Neural progenitor cell (in vitro differentiated cells): ENCODE data around the gene IGF2. TPM values are rescaled to one million over a fixed set of nuclear protein-coding genes. Genes with fewer than 3 reads are reported as not detected.

Experiments used
- DNase-seq: peaks from one replicate; pipeline ENCODE4 v3.0.0-alpha.2; 2016; ENCODE audit warnings: low spot score
- H2AFZ ChIP-seq: fragments of 200-600 bp; sonication (generic); replicated peaks from 2 replicates; pipeline ENCODE4 v1.6.1; 2016; ENCODE audit warnings: antibody characterized with exemption
- H3F3A ChIP-seq: fragments of 200-600 bp; sonication (generic); 2 replicates; pipeline ENCODE4 v1.6.1; 2016; ENCODE audit warnings: antibody characterized with exemption, low read depth
- H3K27ac ChIP-seq: fragments of 200-600 bp; sonication (generic); 2 replicates; pipeline ENCODE4 v1.5.1; 2016; ENCODE audit warnings: mild to moderate bottlenecking
- H3K27me3 ChIP-seq: fragments of 200-600 bp; sonication (generic); 2 replicates; pipeline ENCODE4 v1.6.1; 2016; ENCODE audit warnings: mild to moderate bottlenecking, moderate library complexity
- H3K36me3 ChIP-seq: fragments of 200-600 bp; sonication (generic); 2 replicates; pipeline ENCODE4 v1.5.1; 2016
- H3K4me1 ChIP-seq: fragments of 200-600 bp; sonication (generic); 2 replicates; pipeline ENCODE4 v1.6.1; 2016; ENCODE audit warnings: mixed run types
- H3K4me2 ChIP-seq: fragments of 200-600 bp; sonication (generic); 2 replicates; pipeline ENCODE4 v1.6.1; 2016
- H3K4me3 ChIP-seq: fragments of 200-600 bp; sonication (generic); 2 replicates; pipeline ENCODE4 v1.5.1; 2016
- H3K79me2 ChIP-seq: fragments of 200-600 bp; sonication (generic); 2 replicates; pipeline ENCODE4 v1.6.1; 2016; ENCODE audit warnings: low read depth
- H3K9ac ChIP-seq: fragments of 200-600 bp; sonication (generic); 2 replicates; pipeline ENCODE4 v1.6.1; 2016
- H3K9me3 ChIP-seq: fragments of 200-600 bp; sonication (generic); 2 replicates; pipeline ENCODE4 v1.5.1; 2016; ENCODE audit warnings: low read depth
- H4K20me1 ChIP-seq: fragments of 200-600 bp; sonication (generic); 2 replicates; pipeline ENCODE4 v1.6.1; 2016; ENCODE audit warnings: low read depth
- H3K27ac Mint-ChIP-seq: 3 replicates; pipeline ENCODE4 v1.8.0; 2021; ENCODE audit warnings: mixed read lengths
- H3K27me3 Mint-ChIP-seq: 2 replicates; pipeline ENCODE4 v1.8.0; 2022; ENCODE audit warnings: low read depth, mild to moderate bottlenecking, inconsistent platforms, moderate library complexity, mixed read lengths; ENCODE audit not compliant: insufficient read depth
- H3K36me3 Mint-ChIP-seq: 3 replicates; pipeline ENCODE4 v1.8.0; 2021; ENCODE audit warnings: mixed read lengths
- H3K4me1 Mint-ChIP-seq: 3 replicates; pipeline ENCODE4 v1.8.0; 2021; ENCODE audit warnings: mixed read lengths
- H3K4me3 Mint-ChIP-seq: 3 replicates; pipeline ENCODE4 v1.8.0; 2021; ENCODE audit warnings: mild to moderate bottlenecking, moderate library complexity, mixed read lengths
- H3K9me3 Mint-ChIP-seq: 3 replicates; pipeline ENCODE4 v1.8.0; 2020; ENCODE audit warnings: mixed read lengths
- EZH2 ChIP-seq: fragments of 200-600 bp; sonication (generic); IDR thresholded peaks from 2 replicates; pipeline ENCODE4 v1.6.1; 2017; ENCODE audit warnings: antibody characterized with exemption, mild to moderate bottlenecking, moderate library complexity
- EZH2phosphoT487 ChIP-seq: fragments of 200-600 bp; sonication (generic); IDR thresholded peaks from 2 replicates; pipeline ENCODE4 v1.6.1; 2017; ENCODE audit warnings: antibody characterized with exemption
- total RNA-seq: library from RNA; depleted of rRNA; stranded (reverse); fragments of >200 nt; gene quantifications from 2 replicates; pipeline ENCODE4 v1.2.3, GENCODE V29; 2015; ENCODE audit warnings: low replicate concordance
- TF ChIP-seq, protein P1 (sequence below): fragments of 200-600 bp; sonication (generic); IDR thresholded peaks from 2 replicates; pipeline ENCODE4 v1.5.1; 2017; ENCODE audit warnings: antibody characterized with exemption, mild to moderate bottlenecking

The IGF2 gene
- total RNA-seq, 1 donor from 2014 or later: 0.45 TPM

DNA sequence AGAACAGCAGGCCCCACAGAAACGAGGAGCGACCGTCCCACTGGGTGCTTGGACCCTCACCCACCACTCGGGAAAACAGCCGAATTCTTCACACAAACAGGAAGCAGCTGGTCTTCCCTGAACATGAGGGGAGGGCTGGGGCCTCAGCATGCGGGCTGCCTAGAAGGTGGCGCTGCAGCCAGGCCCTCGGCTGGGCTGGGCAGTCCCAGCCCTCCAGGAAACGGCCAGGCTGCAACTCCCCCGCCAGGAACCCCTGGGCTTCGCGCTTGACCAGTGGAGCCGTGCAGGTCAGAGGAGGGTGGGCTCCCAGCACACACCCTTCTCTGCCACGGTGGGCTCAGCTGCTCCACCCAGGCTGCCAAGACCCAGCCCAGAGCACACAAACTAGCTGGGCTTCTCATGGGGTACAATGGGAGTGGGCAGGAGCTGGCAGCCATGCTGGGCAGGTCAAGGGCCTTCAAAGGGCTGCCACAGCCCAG, 29.6 kb downstream of the IGF2 start:
- Histone ChIP-seq H2AFZ (no peak overlapping the region), H3F3A (no peaks in the 10 kb centered on the region), H3K4me1 (no peaks in the 10 kb centered on the region), H3K27me3 (no peaks in the 10 kb centered on the region), H3K79me2 (no peaks in the 10 kb centered on the region), H3K27ac (no peak overlapping the region), H3K4me3 (no peak overlapping the region), H3K9ac (no peak overlapping the region), H3K36me3 (no peaks in the 10 kb centered on the region), H3K9me3 (no peaks in the 10 kb centered on the region), H4K20me1 (no peaks in the 10 kb centered on the region), H3K4me2 (no peak overlapping the region)
- H3K4me1 Mint-ChIP-seq: peaks cover 3% of the 10 kb centered on the region
- no peak overlapping the region for H3K27ac Mint-ChIP-seq
- peaks cover 5% of the 10 kb centered on the region for H3K27me3 Mint-ChIP-seq
- H3K4me3 Mint-ChIP-seq: no peak overlapping the region
- TF ChIP-seq EZH2phosphoT487 (no peak), EZH2 (no peak)
- TF ChIP-seq, protein P1, sequence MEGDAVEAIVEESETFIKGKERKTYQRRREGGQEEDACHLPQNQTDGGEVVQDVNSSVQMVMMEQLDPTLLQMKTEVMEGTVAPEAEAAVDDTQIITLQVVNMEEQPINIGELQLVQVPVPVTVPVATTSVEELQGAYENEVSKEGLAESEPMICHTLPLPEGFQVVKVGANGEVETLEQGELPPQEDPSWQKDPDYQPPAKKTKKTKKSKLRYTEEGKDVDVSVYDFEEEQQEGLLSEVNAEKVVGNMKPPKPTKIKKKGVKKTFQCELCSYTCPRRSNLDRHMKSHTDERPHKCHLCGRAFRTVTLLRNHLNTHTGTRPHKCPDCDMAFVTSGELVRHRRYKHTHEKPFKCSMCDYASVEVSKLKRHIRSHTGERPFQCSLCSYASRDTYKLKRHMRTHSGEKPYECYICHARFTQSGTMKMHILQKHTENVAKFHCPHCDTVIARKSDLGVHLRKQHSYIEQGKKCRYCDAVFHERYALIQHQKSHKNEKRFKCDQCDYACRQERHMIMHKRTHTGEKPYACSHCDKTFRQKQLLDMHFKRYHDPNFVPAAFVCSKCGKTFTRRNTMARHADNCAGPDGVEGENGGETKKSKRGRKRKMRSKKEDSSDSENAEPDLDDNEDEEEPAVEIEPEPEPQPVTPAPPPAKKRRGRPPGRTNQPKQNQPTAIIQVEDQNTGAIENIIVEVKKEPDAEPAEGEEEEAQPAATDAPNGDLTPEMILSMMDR: no peak
- H3K9me3 Mint-ChIP-seq: no peaks in the 10 kb centered on the region
- DNase-seq: no peak
- no peaks in the 10 kb centered on the region for H3K36me3 Mint-ChIP-seq

DNA sequence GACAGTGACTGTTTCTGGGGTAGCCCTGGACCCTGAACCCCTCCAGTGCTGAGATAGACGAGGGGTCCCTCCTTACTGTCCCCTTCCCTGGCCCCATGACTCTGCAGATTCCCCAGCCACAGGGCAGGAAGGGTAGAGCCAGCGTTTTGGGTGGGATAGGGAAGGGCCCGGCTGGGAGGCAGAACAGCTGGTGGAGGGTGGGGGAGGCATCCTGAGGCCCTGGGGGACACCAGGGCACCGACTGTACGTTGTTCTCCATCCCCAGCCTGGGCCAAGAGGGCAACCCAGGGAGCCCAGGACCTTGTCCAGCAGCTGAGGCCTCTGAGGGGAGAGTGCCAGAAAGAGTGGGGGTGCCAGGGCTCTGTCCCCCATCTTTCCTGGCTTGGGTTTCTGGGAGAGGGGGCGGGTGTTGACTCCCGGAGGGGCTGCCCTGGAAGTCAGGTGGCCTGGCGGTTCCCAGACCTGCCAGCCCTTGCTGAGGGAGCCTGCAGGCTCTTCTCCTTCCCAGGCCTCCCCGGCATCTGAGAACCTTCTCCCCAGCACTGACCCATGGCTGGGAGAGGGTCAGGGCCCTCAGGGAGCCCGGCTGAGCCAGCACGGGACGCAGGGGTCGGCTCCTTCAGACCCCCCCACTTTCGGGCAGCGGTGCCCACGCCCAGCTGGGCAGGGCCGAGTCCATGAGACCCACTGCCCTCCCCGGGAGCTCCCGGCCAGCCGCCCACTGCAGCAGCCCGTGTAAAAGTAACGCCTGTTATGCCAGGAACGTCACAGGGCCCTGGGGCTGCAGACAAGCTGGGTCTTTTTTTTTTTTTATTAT, 30.3 kb downstream of the IGF2 start:
- Histone ChIP-seq H3K79me2 (no peaks in the 10 kb centered on the region), H3K4me2 (no peak overlapping the region), H3K4me3 (no peak overlapping the region), H3K27me3 (no peaks in the 10 kb centered on the region), H4K20me1 (no peaks in the 10 kb centered on the region), H3K9ac (no peak overlapping the region), H3F3A (no peaks in the 10 kb centered on the region), H3K9me3 (no peaks in the 10 kb centered on the region), H2AFZ (no peak overlapping the region), H3K36me3 (no peaks in the 10 kb centered on the region), H3K27ac (no peak overlapping the region), H3K4me1 (no peaks in the 10 kb centered on the region)
- Mint-ChIP-seq H3K9me3 (no peaks in the 10 kb centered on the region), H3K27me3 (peaks cover 2% of the 10 kb centered on the region), H3K27ac (no peak overlapping the region), H3K4me3 (no peak overlapping the region), H3K36me3 (no peaks in the 10 kb centered on the region), H3K4me1 (peaks cover 3% of the 10 kb centered on the region)
- no peak for DNase-seq
- TF ChIP-seq, protein P1: no peak
- TF ChIP-seq EZH2 (no peak), EZH2phosphoT487 (no peak)

DNA sequence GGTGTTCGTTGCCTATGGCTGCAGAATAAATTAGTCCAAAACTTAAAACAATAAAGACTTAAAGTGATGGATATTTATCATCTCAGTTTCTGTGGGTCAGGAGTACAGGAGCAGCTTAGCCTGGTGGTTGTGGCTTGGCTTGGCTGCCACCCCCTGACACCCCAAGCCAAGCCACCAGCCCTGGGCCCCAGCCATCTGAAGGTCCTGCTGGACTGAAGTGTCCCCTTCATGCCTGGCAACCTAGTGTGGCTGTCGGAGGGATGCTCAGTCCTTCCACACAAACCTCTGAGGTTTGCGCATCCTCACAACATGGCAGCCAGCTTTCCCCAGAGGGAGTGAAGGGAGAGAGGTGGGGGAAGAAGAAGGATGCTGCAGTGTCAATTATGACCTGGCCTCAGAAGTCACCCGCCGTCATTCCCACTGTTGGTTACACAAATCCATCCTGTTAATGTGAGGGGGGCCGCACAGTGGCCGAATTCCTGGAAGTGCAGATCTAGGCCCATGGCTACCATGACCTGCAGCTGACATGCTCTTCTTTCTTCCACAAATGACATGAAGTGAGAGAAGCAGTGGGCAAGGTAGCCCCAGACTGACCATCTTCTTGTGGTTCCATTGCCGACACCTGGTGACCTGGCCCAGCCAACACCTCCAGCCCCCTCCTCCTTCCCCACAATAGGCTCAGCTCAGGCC, 31.1 kb downstream of the IGF2 start:
- H3K9me3 Mint-ChIP-seq: no peaks in the 10 kb centered on the region
- H3K27me3 Mint-ChIP-seq: peaks cover 2% of the 10 kb centered on the region
- Histone ChIP-seq H2AFZ (no peak overlapping the region), H3K79me2 (no peaks in the 10 kb centered on the region), H3K4me1 (no peaks in the 10 kb centered on the region), H3K27ac (no peak overlapping the region), H3K27me3 (no peaks in the 10 kb centered on the region), H3K36me3 (no peaks in the 10 kb centered on the region), H3K4me3 (no peak overlapping the region), H3K4me2 (no peak overlapping the region), H3F3A (no peaks in the 10 kb centered on the region), H4K20me1 (no peaks in the 10 kb centered on the region), H3K9me3 (no peaks in the 10 kb centered on the region), H3K9ac (no peak overlapping the region)
- H3K4me1 Mint-ChIP-seq: peaks cover 3% of the 10 kb centered on the region
- TF ChIP-seq, protein P1: no peak
- TF ChIP-seq EZH2: no peak
- no peak for TF ChIP-seq EZH2phosphoT487
- H3K36me3 Mint-ChIP-seq: no peaks in the 10 kb centered on the region
- no peak overlapping the region for H3K4me3 Mint-ChIP-seq
- H3K27ac Mint-ChIP-seq: no peak overlapping the region
- DNase-seq: no peak
